HG03025 (cell line): ENCODE results near the gene MPI.

ENCODE experiments used
- ATAC-seq: cut with Tn5 transposase; IDR thresholded peaks from one replicate; pipeline ENCODE4 v1.9.1; 2021; ENCODE audit warnings: mild to moderate bottlenecking, moderate library complexity; ENCODE audit not compliant: unreplicated experiment, low FRiP score

Gene MPI

GRCh38 chr15:74889883-74890664, at the start of gene MPI:
Gene MPI (plus strand): TSS chr15:74890042. CDS start chr15:74890074, 32 bp downstream.
- ATAC-seq = peak; percentile 87

- ATAC-seq = no peak
Measured at GRCh38 chr15:74840851-74841775, 48.7 kb upstream of the MPI start.

GRCh38 chr15:74841891-74842373, 47.9 kb upstream of the MPI start:
- ATAC-seq = no peak

GRCh38 chr15:74842581-74843444, 47.0 kb upstream of the MPI start, which contains the start of gene ULK3:
Gene ULK3 (minus strand): TSS chr15:74843156. CDS start chr15:74843105, 51 bp downstream.
- ATAC-seq = peak; percentile 71

GRCh38 chr15:74843445-74843828, 46.4 kb upstream of the MPI start:
- peak; percentile 3 for ATAC-seq

GRCh38 chr15:74843891-74844299, 45.9 kb upstream of the MPI start:
- ATAC-seq = no peak

- no peak for ATAC-seq
Measured at GRCh38 chr15:74844319-74845207, 45.3 kb upstream of the MPI start.

- no peak for ATAC-seq
Measured at GRCh38 chr15:74845208-74845568, 44.7 kb upstream of the MPI start.

- no peak for ATAC-seq
Measured at GRCh38 chr15:74845581-74845980, 44.3 kb upstream of the MPI start.

- no peak for ATAC-seq
Measured at GRCh38 chr15:74847432-74847831, 42.4 kb upstream of the MPI start.

- ATAC-seq = no peak
Measured at GRCh38 chr15:74850393-74850792, 39.4 kb upstream of the MPI start.

GRCh38 chr15:74851960-74852359, 37.9 kb upstream of the MPI start:
- no peak for ATAC-seq

- no peak for ATAC-seq
Measured at GRCh38 chr15:74854453-74855022, 35.3 kb upstream of the MPI start.

GRCh38 chr15:74855857-74856256, 34.0 kb upstream of the MPI start:
- ATAC-seq = no peak

GRCh38 chr15:74856537-74856936, 33.3 kb upstream of the MPI start:
- ATAC-seq = no peak

- peak; percentile 49 for ATAC-seq
Measured at GRCh38 chr15:74857082-74857655, 32.7 kb upstream of the MPI start.

GRCh38 chr15:74857671-74858368, 32.0 kb upstream of the MPI start:
- no peak for ATAC-seq

- ATAC-seq = no peak
Measured at GRCh38 chr15:74858369-74858740, 31.5 kb upstream of the MPI start.
